ENCODE measurements around the gene HHIPL1.

The HHIPL1 gene

DNA sequence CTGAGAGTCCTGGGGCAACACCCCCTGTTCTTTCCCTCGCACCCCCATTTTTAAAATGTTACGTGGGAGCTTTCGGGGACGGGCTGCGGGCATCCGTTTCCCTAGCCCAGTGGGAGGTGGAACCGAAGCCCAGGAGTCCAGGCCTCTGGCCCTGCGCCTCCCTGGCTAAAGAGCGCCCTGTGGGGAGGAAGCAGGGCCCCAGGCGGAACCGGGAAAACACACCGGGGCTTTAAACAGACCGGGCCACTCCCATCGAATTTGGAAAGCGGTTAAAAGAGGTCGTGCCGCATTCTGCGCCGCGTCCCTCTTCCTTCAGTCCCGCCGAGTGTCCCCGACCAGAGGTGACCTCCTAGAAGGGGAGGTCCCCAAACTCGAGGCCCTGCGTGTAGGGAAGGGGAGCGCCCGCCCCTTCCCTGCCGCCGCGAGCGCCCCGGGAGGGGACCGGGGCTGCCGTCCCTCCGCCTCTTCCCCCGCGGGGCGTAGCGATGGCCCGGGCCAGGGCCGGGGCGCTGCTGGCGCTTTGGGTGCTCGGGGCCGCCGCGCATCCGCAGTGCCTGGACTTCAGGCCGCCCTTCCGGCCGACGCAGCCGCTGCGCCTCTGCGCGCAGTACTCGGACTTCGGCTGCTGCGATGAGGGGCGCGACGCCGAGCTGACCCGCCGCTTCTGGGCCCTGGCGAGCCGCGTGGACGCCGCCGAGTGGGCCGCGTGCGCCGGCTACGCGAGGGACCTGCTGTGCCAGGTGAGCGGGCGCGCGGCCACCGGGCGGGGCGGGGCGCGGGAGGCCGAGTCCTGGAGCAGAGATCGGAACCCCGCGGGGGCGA, at the start of gene HHIPL1:
HHIPL1 (plus strand) TSS at position 407 of the 822 bp plus-strand sequence; CDS start at position 486, 79 bp downstream.
- peak within 1 kb of the TSS; percentile 43 for H3K4me3 ChIP-seq (ENCODE audit: low read depth, low read length)

DNA sequence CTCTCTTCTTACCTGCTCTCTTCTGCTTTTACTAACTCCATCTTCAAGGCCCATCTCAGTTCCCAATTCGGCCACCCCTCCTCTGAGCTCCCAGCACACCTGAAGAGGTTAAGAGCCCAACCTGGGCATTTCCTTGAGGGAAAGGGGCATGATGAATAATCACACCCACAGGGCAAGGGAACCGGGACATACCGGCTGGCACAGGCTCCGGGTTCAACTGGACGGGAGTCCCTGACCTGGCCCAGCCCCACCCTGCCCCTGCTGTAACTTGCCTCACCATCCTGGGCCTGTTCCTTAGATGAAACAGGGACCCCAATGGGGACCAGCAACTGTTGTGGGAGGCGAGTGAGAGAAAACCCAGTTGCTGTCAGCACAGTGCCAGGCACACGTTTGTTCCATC, 49.4 kb upstream of the HHIPL1 start:
- H3K27me3 ChIP-seq (replicated peaks): no peaks in the 10 kb centered on the region
- H3K36me3 ChIP-seq (replicated peaks): no peaks in the 10 kb centered on the region
- in situ Hi-C loops (cut with HindIII; ENCODE audit: low pct_ligation_motif_present, low sequenced_read_pairs): no loop called here
- DNase-seq: no peak
- TF ChIP-seq, protein P1, sequence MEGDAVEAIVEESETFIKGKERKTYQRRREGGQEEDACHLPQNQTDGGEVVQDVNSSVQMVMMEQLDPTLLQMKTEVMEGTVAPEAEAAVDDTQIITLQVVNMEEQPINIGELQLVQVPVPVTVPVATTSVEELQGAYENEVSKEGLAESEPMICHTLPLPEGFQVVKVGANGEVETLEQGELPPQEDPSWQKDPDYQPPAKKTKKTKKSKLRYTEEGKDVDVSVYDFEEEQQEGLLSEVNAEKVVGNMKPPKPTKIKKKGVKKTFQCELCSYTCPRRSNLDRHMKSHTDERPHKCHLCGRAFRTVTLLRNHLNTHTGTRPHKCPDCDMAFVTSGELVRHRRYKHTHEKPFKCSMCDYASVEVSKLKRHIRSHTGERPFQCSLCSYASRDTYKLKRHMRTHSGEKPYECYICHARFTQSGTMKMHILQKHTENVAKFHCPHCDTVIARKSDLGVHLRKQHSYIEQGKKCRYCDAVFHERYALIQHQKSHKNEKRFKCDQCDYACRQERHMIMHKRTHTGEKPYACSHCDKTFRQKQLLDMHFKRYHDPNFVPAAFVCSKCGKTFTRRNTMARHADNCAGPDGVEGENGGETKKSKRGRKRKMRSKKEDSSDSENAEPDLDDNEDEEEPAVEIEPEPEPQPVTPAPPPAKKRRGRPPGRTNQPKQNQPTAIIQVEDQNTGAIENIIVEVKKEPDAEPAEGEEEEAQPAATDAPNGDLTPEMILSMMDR (IDR thresholded peaks at IDR 0.05; ENCODE audit: low read depth, low read length, missing control alignments): no peak
- no peak overlapping the region for H3K27ac ChIP-seq
- H3K4me3 ChIP-seq (ENCODE audit: low read depth, low read length): no peak overlapping the region

More for the DNA sequence above, at the start of gene HHIPL1:
- in situ Hi-C loops (cut with HindIII; ENCODE audit: low pct_ligation_motif_present, low sequenced_read_pairs): no loop called here
- DNase-seq: no peak
- Histone ChIP-seq H3K36me3 (replicated peaks) (no peaks in the 10 kb centered on the region), H3K27ac (no peak within 1 kb of the TSS), H3K27me3 (replicated peaks) (no peaks in the 10 kb centered on the region)
- TF ChIP-seq, protein P1 (IDR thresholded peaks at IDR 0.05; ENCODE audit: low read depth, low read length, missing control alignments): no peak

DNA sequence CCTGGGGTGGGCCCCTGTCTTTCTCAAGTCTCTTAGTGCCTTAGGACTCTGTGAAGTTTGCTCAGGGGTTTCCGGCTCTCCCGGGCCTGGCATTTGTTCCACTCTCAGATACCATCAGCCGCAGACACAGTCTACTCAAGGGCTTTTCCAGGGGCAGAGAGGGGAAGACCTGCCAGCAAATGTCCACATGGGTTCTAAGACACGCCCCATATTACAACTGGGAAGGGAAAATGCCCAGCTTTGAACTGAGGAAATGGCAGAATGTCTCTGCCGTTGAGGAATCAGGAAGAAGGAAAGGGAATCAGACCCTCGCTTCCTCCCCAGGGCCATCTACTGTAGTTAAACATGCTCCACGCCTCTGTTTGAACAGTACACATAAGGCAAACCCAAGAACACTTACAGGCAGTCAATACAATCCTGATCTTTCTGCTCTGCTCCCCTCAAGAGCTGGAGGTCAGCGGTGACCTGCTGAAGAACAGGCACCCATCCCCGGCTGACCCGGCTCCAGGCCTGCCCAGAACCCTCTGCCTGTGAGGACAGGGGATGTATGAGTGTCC, 48.8 kb upstream of the HHIPL1 start:
- Histone ChIP-seq H3K27me3 (replicated peaks) (no peaks in the 10 kb centered on the region), H3K27ac (no peak overlapping the region), H3K4me3 (ENCODE audit: low read depth, low read length) (no peak overlapping the region), H3K36me3 (replicated peaks) (no peaks in the 10 kb centered on the region)
- in situ Hi-C loops (cut with HindIII; ENCODE audit: low pct_ligation_motif_present, low sequenced_read_pairs): no loop called here
- no peak for DNase-seq
- TF ChIP-seq, protein P1 (IDR thresholded peaks at IDR 0.05; ENCODE audit: low read depth, low read length, missing control alignments): no peak

DNA sequence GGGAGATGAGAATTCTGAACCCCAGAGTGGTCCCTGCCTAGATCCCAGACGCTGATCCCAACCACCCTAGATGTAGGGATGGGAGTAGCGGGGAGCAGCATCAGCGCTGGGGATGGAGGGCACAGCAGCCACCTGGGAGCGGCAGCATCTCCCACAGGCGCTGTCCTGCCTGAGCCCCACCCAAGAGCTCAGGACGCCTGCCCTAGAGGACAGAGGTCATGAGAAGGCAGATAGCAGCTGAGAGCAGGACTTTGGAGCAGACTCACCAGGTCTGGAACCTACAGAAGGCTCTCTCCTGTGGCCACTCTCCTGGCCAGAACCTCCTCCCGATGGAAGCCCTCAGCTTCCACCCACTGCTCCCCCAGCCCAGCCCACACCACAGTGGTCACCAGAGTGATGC, 48.2 kb upstream of the HHIPL1 start:
- DNase-seq: no peak
- H3K36me3 ChIP-seq (replicated peaks): no peaks in the 10 kb centered on the region
- TF ChIP-seq, protein P1 (IDR thresholded peaks at IDR 0.05; ENCODE audit: low read depth, low read length, missing control alignments): no peak
- no peak overlapping the region for H3K4me3 ChIP-seq (ENCODE audit: low read depth, low read length)
- H3K27me3 ChIP-seq (replicated peaks): no peaks in the 10 kb centered on the region
- H3K27ac ChIP-seq: no peak overlapping the region
- in situ Hi-C loops (cut with HindIII; ENCODE audit: low pct_ligation_motif_present, low sequenced_read_pairs): no loop called here

DNA sequence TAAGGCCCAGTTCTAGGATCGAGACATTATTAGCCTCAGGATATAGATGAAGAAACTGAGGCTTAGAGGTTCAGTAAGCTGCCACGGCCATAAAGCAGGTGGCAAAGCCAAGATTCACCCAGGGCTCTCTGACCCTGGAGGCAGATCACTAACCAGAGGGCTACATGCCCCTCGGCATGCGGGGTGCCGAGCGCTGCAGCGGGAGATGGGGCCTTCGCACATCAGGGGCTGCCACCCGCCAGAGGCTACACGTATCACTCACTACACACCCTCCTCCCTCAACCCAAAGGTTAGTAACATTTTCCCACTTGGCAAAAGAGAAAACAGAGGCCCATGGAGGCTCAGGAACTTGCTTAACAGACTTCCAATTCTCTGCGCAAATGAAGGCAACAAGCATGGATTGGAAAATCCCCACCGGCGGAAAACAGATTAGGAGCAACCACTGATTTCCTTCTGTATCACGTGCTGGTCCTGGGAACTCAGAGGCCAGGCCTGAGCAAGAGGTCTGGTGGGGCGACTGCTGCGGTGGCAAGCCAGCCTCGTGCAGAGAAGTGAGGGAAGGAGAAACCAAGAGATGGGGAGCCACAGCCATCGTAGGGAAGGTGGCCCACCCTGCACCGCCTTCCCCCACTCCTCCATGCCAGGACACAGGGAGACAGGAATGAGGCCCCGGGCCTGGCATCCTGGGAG, 46.9 kb upstream of the HHIPL1 start:
- no peak overlapping the region for H3K27ac ChIP-seq
- no peaks in the 10 kb centered on the region for H3K36me3 ChIP-seq (replicated peaks)
- no peak overlapping the region for H3K4me3 ChIP-seq (ENCODE audit: low read depth, low read length)
- DNase-seq: no peak
- TF ChIP-seq, protein P1 (IDR thresholded peaks at IDR 0.05; ENCODE audit: low read depth, low read length, missing control alignments): no peak
- peaks cover 2% of the 10 kb centered on the region for H3K27me3 ChIP-seq (replicated peaks)
- in situ Hi-C loops (cut with HindIII; ENCODE audit: low pct_ligation_motif_present, low sequenced_read_pairs): no loop called here
